HG03108 (cell line): ENCODE results near the gene ZNF841.
"Not testable (repeated sequence)": the region's sequence is repeated elsewhere in the genome, so short reads cannot be mapped to it uniquely, and the experiment has no call there.

Experiments used
- ATAC-seq: cut with Tn5 transposase; IDR thresholded peaks from one replicate; pipeline ENCODE4 v1.9.1; 2021; ENCODE audit warnings: moderate library complexity; ENCODE audit not compliant: unreplicated experiment

ZNF841 gene

DNA sequence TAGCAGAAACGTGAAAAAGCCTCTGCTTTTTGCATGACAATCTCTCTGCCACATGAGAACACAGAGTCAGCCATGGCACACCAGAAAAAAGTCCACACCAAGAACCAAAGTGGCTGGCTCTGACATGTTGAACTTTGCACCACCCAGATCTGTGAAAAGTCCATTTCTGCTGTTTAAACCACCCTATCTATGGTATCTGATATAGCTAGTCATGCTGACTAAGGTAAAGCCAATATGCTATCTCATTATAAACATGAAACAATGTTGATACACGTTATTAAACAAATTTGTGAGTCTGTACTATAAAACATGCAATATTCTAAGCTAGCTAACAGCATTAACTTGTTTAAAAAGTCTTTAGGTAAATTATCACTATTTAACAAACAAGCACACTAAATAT lies 25.9 kb downstream of the ZNF841 start:
- ATAC-seq: no peak

DNA sequence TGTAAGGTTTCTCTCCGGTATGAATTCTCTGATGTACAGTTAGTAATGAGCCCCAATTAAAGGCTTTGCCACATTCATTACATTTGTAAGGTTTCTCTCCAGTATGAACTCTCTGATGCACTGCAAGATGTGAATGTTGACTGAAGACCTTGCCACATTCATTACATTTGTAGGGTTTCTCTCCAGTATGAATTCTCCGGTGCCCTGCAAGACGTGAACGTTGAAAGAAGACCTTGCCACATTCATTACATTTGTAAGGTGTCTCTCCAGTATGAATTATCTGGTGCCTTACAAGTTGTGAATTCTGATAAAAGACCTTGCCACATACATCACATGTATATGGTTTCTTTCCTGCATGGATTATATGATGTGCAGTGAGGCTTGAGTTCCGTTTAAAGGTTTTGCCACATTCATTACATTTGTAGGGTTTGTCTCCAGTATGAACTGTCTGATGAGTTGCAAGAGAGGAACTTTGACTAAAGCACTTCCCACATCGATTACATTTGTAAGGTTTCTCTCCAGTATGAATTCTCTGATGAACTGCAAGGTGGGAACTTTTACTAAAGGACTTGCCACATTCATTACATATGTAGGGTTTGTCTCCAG lies 29.2 kb downstream of the ZNF841 start:
- no peak for ATAC-seq

DNA sequence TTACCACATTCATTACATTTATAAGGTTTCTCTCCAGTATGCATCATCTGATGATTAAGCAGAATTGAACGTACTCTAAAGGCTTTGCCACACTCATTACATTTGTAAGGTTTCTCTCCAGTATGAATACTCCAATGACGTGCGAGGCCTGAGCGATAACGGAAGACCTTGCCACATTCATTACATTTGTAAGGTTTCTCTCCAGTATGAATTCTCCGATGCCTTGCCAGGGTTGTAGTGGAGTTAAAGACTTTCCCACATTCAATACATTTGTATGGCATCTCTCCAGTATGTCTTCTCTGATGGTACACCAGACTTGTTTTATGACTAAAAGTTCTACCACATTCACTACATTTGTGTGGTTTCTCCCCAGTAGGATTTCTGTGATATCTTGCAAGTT lies 30.2 kb downstream of the ZNF841 start:
- no peak for ATAC-seq

DNA sequence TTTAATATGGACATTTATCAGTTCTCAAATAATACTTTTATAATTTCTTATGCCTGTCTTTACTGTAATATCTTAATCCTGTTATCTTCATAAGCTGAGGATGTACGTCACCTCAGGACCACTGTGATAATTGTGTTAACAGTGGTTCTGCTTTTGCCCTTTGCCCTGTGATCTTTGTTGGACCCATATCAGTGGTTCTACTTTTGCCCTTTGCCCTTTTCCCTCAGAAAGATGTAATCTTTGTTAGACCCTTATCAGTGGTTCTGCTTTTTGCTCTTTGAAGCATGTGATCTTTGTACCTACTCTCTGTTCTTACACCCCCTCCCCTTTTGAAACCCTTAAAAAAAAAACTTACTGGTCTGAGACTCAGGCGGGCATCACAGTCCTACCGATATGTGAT lies 39.1 kb downstream of the ZNF841 start:
- ATAC-seq: not testable (repeated sequence)

DNA sequence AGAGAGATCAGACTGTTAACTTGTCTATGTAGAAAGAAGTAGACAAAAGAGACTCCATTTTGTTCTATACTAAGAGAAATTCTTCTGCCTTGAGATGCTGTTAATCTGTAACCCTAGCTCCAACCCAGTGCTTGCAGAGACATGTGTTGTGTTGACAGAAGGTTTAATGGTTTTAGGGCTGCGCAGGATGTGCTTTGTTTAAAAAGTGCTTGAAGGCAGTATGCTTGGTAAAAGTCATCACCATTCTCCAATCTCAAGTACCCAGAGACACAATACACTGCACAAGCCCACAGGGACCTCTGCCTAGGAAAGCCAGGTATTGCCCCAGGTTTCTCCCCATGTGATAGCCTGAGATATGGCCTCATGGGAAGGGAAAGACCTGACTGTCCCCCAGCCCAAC lies 43.8 kb downstream of the ZNF841 start:
- ATAC-seq: not testable (repeated sequence)

DNA sequence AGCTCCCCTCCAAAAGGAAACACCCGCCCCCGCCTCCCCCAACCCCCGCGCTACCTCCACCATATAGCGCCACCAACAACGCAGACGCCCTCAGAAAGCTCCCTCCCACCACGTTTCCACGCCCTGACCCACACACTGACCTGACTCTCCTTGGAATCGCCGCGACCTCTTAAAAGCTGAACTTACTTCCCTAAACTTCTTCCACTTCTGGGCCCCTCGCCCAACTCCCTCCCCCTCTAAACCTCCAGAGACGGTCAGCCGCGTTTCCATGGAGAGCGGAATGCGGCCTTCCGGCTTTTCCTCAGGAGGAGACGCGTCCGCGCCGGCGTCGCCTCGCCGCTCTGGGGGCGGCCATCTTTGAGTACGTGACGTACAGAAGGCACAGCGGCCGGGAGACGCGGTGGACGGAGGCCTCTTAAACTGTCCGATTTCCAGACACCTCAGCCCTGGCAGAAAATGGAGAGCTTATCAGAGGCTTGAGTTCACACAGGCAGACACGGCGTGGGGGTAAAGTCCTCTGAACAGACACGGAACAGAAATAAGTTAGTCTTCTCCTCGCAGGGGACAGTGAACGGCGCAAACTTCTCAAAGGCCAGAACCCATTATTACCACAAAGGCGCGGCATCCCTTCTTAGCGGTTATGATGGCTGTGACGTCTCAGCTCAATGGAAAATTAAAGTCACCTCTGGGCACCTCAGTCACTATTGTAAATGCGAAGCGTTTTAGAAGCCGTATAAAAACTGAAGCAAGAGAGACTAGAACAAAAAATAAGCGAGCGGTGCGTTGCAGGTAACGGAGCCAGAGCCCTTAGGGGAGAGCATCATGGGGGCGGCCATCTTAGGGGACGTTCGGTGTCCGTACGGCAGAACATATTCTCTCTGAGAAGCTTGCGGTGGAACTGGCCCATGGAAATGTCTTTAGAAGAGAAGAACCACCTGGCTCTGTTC lies 46.7 kb downstream of the ZNF841 start, which contains the start of gene ZNF432:
Gene ZNF432, minus strand, starts transcription at position 284 of the 947 bp plus-strand sequence. CDS start 1,970 bp downstream, outside the sequence.
- peak; percentile 72 for ATAC-seq

DNA sequence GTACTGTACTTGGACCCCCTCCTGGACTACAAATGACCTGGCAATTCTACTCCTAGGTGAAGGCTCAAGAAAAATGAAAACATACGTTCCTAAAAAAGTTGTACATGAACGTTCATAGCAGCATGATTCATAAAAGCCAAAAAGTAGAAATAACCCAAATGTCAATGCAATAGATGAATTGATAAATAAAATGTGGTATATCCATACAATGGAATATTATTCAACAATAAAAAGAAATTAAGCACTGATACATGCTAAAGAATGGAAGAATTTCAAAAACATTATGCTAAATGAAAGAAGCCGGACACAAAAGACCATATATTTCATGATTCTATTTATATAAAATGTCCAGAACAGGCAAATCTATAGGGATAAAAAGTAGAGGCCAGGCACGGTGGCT lies 56.4 kb downstream of the ZNF841 start:
- no peak for ATAC-seq

DNA sequence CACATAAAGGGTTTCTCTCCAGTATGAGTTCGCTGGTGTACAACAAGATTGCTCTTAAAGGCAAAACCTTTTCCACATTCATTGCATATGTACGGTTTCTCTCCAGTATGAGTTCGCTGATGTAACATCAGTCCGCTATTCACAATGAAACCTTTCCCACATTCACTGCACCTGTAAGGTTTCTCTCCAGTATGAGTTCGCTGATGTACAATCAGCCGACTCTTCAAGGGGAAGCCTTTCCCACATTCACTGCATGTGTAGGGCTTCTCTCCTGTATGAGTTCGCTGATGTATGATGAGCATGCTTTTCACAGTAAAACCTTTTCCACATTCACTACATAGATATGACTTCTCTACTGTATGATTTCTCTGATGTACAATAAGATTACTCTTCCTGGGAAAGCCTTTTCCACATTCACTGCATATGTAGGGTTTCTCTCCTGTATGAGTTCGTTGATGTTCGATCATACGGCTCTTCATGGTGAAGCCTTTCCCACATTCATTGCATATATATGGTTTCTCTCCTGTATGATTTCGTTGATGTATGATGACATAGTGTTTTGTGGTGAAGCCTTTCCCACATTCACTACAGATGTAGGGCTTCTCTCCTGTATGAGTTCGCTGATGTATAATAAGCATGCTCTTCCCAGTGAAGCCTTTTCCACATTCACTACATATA lies 61.4 kb downstream of the ZNF841 start:
- ATAC-seq: no peak

DNA sequence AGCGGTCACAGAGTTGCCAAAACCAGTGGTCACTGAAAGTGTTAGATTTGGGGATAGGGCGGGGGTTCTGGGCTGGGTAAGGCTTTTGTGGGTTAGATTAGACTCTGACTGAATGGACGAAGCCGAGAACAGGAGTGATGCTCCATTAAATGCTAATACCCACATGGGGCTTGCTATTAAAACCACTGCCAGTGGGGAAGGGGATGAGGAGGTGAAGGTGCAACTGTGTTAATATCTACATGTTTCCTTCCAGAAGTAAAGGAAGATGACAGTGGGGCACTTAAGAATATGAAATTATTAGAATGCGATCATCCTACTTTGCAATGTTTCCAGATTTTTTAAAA lies 66.8 kb downstream of the ZNF841 start:
- ATAC-seq: peak; percentile 26

DNA sequence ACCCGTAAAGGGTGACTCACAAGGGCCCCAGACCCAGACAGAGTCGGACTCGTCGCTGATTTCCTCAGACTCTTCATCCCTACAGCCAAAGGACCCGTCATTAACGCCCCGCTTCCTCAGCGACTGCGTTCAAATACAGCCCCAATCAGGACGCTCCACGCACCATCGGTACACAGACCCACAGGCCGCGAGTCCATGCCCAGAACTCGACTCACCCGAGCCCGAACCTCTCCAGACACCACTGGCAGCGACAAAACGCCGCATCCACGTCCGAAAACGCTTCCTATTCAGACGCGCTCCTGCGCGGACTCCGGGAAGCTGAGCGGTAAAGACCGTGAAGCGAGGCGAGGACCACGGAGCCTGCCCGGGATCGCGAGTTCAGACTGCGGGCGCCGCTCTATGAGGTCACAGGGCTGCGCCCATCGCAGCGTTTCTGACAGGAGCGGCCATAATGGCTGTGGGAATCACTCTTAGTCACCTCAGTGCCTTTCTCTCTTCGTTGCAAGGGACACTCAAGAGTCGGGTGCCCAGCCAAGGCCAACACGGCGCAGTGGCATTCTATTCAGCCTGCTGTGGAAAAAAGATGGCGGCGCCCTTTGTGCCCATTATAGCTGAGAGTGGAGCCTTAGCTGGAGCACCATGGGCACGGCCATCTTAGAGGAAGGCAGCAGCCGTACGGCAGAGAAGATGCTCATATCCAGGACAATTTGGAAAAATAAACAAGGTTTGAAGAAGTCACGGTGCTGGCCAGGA lies 67.4 kb downstream of the ZNF841 start, which contains the start of gene ZNF614:
Gene ZNF614, minus strand, starts transcription at position 353 of the 753 bp plus-strand sequence. CDS start 2,634 bp downstream, outside the sequence.
- ATAC-seq: peak; percentile 91

DNA sequence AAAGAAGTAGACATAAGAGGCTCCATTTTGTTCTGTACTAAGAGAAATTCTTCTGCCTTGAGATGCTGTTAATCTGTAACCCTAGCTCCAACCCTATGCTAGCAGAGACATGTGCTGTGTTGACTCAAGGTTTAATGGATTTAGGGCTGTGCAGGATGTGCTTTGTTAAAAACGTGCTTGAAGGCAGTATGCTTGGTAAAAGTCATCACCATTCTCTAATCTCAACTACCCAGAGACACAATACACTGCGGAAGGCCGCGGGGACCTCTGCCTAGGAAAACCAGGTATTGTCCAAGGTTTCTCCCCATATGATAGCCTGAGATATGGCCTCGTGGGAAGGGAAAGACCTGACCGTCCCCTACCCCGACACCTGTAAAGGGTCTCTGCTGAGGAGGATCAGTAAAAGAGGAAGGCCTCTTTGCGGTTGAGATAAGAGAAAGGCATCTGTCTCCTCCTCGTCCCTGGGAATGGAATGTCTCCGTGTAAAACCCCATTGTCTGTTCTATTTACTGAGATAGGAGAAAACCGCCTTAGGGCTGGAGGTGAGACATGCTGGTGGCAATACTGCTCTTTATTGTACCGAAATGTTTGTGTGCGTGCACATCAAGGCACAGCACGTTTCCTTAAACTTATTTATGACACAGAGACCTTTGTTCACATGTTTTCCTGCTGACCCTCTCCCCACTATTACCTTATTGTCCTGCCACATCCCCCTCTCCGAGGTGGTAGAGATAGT lies 69.1 kb downstream of the ZNF841 start:
- not testable (repeated sequence) for ATAC-seq

DNA sequence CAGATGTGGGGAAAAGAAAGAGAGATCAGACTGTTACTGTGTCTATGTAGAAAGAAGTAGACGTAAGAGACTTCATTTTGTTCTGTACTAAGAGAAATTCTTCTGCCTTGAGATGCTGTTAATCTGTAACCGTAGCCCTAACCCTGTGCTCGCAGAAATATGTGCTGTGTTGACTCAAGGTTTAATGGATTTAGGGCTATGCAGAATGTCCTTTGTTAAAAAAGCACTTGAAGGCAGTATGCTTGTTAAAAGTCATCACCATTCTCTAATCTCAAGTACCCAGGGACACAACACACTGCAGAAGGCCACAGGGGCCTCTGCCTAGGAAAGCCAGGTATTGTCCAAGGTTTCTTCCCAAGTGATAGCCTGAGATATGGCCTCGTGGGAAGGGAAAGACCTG lies 71.1 kb downstream of the ZNF841 start:
- ATAC-seq: not testable (repeated sequence)

DNA sequence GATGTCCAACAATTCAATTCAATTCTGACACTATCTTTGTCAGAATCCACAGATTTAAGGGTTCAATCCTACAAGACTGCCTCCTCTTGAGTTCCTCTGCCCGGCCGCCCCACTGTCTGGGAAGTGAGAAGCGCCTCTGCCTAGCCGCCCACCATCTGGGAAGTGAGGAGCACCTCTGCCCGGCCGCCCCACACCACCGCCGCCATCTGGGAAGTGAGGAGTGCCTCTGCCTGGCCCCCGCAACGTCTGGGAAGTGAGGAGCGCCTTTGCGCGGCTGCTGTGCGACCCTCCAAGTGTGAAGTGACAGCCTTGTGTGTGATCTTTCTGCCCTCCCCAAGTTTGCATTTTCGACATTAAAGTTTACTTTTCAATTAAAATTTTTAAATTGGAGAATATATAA lies 73.4 kb downstream of the ZNF841 start:
- ATAC-seq: no peak

DNA sequence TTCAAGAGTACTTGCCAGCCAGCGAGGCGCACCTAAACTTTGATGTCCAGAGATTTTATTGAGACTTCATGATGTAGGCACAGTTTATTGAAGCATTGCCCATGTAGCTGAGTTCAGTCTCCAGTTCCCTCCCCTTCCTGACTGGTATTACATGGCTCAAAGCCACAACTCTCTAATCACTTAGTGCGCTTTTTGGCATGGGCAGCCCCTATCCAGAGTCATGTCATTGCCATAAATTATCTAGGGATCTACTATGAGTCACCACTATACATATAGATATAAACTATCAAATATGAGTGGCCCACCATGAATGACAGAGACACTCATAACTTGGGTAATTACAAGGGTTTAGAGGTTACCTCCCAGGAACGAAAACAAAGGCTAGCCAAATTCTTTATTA lies 75.1 kb downstream of the ZNF841 start:
- ATAC-seq: no peak
